HG03432 (cell line): Measurements from ENCODE around the gene OR1E1.
"Not testable (repeated sequence)": the region's sequence is repeated elsewhere in the genome, so short reads cannot be mapped to it uniquely, and the experiment has no call there.

Experiments
- ATAC-seq: cut with Tn5 transposase; IDR thresholded peaks from one replicate; pipeline ENCODE4 v1.9.1; 2021; ENCODE audit warnings: mild to moderate bottlenecking, moderate library complexity; ENCODE audit not compliant: unreplicated experiment

Gene OR1E1, protein sequence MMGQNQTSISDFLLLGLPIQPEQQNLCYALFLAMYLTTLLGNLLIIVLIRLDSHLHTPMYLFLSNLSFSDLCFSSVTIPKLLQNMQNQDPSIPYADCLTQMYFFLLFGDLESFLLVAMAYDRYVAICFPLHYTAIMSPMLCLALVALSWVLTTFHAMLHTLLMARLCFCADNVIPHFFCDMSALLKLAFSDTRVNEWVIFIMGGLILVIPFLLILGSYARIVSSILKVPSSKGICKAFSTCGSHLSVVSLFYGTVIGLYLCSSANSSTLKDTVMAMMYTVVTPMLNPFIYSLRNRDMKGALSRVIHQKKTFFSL

DNA sequence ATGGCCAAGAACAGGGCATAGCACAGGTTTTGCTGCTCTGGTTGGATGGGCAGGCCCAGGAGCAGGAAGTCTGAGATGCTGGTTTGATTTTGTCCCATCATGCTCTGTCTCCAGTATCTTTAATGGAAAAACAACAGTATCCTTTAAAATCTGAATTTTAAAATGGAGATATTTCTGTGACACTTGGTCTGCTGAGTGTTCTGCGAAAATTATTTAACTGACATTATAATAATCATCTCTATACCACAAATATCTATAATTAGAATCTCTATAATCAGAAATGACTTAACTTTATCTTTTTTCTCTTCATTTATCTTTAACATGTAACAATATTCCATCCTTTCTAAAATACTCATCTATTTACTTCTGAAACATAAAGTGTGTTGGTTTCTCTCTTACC is at the start of gene OR1E1:
TSS of gene OR1E1 (minus strand) at position 101 of the 400 bp plus-strand sequence. CDS start at position 101, 0 bp downstream.
- ATAC-seq: no peak

DNA sequence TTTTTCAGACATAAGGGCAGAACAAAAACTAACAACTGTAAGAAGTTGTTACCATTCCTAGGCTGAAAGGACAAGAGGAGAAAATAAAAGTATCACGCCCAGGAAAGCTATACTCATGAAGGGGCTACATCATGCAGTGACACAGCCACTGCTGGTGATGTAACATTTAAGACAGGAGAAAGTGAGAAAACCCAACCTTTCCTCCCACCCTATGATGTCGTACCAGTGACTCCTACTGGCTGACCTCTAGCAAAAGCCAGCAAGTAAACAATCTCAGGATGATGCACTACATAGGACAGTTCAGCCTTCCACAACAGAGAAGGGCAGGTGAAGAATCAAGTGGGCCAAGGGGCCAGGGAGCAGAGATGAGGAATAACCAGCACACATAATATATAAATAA is 49.4 kb upstream of the OR1E1 start:
- ATAC-seq: no peak

DNA sequence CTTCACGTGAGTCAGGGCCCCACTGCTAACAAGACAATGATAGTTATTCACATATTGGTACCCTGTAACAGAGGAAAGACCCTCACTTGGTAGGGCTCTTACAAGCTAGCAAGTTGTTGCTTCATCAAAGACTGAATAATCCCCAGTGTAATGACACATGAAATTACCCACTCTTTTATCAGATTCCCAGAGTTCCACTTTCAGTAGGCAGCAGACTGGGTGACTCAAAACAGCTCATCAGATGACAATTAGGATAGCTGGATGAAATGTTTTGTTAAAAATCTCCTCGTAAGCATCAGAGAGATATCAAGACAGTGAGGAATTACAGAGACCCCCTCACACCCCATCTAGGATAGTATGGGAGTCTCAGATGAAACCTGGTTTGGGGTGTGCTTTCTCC is 42.2 kb upstream of the OR1E1 start:
- ATAC-seq: no peak

DNA sequence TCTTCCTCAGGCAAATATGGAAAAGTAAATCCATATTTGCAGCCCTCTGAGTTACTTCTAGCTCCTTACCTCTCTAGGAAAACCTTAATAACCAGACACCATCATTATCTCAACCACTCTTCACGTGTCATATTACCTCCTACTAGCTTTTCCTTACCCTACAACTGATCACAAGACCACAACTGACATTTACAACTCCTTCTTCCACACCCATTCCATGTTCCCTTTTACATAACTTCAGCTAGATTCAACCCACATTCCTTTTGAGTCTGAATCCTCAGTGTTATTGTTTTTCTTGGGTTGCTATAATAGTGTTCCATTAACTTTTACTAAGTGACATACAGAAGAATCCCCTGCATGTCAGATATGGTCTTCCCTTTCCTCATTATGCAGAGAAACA is 40.2 kb upstream of the OR1E1 start:
- no peak for ATAC-seq

DNA sequence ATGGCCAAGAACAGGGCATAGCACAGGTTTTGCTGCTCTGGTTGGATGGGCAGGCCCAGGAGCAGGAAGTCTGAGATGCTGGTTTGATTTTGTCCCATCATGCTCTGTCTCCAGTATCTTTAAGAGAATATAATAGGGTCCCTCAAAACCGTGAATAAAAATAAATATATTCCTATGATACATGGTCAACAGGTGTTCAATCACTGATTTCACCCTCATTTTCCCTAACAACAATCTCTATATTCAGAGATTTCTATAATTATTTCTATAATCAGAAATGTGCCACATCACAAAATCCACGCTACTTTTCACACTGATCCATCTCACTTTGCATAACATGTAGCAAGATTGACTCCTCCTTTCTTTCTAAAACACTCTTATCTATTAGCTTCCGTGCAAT is 35.5 kb upstream of the OR1E1 start, which contains the start of gene OR1E2:
TSS of gene OR1E2 (minus strand) at position 101 of the 400 bp plus-strand sequence. CDS start at position 101, 0 bp downstream.
- no peak for ATAC-seq

DNA sequence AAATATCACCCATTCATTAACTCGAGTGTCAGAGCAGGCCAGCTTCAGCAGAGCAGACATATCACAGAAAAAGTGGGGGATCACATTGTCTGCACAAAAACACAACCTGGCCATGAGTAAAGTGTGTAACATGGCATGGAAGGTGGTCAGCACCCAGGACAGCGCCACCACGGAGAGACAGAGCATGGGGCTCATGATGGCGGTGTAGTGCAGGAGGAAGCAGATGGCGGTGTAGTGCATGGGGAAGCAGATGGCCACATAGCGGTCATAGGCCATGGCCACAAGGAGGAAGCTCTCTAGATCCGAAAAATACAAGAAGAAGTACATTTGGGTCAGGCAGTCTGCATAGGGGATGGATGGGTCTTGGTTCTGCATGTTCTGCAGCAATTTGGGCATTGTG is 35.0 kb upstream of the OR1E1 start:
- not testable (repeated sequence) for ATAC-seq

DNA sequence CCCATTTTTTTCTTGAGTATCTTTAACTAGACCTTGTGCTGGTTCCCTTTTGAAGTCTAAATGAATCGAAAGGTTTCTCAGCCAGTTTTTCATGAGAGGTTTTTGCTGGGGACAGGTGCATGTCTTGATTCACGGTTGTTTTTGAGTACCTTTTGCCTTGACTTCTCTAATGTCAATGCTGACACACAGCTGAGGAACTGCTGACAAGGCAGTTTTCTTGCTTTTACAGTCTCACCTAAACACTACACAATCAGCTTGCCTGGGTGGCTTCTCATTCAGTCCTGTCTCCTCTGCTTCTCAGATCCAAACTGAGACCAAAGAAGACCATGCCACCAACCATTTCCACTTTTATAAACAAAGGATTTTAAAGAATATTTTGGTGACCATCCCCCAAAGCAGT is 20.0 kb upstream of the OR1E1 start:
- no peak for ATAC-seq

DNA sequence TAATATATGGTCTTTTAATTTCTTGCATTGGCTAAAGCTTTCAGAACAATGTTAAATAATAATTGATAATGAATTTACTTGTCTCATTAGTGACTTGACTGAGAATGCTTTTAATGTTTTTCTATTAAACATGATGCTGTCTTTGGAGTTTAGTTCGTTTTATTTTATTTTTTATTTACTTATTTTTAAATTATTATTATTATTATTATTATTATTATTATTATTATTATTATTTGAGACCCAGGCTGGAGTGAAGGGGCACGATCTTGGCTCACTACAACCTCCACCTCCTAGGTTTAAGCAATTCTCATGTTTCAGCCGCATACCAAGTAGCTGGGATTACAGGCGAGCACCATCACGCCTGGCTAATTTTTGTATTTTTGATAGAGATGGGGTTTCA is 17.4 kb upstream of the OR1E1 start:
- ATAC-seq: no peak

DNA sequence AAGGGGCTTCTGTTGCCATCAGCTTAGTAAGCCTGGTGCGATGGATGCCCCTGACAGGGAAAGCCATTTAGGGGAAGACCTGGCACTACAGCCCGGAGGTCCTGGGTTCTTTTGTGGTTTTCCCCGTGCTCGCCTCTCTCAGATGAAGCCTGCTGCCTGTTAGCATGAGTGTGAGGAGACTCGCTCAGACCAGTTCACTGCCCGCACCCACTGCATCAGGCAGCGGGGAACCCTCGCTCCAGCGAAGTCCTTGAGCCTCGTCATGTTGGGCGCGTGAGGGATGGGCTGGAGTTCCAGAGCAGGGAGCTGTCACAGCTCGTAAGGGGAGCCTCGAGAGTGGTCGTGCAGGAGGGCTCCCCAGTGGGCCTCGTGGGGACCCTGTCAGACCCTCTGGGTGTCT is 14.0 kb upstream of the OR1E1 start:
- ATAC-seq: not testable (repeated sequence)

DNA sequence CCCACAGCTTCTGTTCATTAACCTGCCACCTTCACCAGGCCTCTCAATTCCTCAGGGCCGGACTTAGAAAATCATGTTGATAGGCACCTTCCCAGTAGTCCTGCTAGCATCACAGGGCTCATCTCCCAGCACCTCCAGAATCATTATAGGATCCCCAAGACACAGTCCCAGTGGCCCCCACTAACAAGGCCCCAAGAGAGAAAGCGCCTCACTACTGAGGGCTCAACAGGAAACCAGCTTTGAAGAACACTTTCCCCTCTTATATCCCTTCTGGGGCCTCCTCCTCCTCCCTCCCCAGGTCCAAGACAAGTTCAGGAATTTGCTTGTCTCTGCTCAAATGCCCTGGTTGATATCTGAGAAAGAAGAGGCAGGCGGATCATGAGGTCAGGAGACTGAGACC is 12.9 kb upstream of the OR1E1 start, which contains the start of gene OR3A3:
TSS of gene OR3A3 (plus strand) at position 301 of the 400 bp plus-strand sequence.
- no peak for ATAC-seq

DNA sequence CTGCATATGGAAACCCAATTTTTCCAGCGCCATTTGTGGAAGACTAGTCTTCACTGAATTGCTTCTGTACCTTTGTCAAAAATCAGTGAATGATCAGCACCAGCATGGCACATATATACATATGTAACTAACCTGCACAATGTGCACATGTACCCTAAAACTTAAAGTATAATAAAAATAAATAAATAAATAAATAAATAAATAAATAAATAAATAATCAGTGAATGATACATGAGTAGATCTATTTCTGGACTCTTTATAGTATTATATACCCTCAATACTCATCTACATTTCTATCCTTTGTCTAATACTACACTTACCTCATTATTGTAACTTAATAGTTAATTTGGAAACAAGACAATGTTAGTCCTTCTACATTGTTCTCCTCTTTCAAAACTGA is 5.6 kb upstream of the OR1E1 start:
- ATAC-seq: not testable (repeated sequence)

DNA sequence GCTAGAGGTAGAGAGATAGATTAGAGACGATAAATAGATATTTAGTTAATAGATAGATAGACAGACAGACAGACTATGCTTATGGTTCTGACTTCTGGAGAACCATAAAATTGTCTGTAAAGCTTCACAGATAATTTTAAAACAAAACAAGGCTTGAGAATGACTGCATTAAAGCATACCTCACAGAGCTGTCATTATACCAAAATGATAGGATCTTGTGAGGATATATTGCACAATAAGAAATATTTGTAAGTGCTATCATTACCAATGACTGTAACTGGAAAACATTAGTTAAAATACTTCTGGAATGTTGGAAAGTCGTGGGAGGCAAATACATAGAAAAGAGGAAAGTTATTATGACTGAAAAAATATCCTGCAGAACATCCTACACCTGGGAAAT is 3.6 kb upstream of the OR1E1 start:
- ATAC-seq: no peak

DNA sequence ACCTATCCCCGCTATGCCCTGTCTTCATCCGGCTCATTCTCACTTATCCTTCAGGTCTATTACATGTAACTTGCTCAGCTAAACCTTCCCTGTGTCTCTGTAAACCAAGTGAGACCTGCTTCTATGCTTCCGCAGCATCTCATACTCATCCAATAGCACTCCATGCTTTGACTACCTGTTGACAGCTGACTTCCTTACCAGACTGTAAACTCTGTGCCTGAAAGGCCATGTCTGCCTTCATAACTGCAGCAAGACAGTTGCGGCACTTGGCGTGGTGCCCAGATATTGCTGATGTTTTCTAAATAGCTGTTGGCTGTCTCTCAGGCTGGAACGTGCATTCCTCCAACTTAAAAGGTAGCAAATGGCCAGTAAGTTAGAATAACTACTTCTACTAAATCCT is 1.8 kb upstream of the OR1E1 start:
- no peak for ATAC-seq

DNA sequence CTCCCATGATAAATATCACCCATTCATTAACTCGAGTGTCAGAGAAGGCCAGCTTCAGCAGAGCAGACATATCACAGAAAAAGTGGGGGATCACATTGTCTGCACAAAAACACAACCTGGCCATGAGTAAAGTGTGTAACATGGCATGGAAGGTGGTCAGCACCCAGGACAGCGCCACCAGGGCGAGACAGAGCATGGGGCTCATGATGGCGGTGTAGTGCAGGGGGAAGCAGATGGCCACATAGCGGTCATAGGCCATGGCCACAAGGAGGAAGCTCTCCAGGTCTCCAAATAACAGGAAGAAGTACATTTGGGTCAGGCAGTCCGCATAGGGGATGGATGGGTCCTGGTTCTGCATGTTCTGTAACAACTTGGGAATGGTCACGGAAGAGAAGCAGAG is 409 bp downstream of the OR1E1 start:
- ATAC-seq: not testable (repeated sequence)

DNA sequence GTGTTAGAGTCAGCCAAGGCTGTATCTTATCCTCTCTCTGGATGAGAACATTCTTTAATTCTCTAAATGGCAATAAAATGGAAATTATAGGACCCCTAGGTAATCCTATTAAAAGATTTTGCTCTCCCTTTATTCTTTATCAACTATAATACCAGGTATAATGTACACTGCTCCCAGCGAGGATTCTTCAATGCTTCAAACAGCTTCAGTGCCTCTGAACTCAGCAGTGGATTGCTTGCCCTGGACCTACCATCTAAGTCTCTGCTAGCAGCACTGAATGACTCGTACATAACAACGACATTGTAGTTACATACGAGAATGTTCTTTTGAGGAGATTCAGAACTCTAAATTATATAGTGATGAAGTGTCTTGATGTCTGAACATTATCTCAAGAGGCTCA is 8.4 kb downstream of the OR1E1 start:
- no peak for ATAC-seq

DNA sequence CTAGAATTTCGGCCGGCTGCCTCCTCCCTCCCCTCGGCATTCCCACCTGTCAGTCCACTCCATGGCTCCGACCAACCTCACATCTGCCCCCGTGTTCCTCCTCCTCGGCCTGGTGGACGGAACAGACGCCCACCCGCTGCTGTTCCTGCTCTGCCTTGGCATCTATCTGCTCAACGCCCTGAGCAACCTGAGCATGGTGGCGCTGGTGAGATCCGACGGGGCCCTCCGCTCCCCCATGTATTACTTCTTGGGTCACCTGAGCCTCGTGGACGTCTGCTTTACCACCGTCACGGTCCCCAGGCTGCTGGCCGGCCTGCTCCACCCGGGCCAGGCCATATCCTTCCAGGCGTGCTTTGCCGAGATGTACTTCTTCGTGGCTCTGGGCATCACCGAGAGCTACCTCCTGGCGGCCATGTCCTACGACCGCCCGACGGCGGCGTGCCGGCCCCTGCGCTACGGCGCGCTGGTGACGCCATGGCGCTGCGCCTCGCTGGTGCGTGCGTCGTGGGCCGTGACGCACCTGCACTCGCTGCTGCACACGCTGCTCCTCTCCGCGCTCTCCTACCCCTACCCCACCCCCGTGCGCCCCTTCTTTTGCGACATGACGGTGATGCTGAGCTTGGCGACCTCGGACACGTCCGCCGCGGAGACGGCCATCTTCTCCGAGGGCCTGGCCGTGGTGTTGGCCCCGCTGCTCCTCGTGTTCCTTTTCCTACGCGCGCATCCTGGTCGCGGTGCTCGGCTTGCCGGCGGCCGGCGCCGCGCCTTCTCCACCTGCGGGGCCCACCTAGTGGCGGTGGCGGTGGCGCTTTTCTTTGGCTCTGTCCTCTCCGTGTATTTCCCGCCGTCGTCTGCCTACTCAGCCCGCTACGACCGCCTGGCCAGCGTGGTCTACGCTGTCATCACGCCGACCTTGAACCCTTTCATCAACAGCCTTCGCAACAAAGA is 12.1 kb downstream of the OR1E1 start, which contains the start of gene OR3A2:
TSS of gene OR3A2 (minus strand) at position 440 of the 948 bp plus-strand sequence.
- ATAC-seq: no peak

DNA sequence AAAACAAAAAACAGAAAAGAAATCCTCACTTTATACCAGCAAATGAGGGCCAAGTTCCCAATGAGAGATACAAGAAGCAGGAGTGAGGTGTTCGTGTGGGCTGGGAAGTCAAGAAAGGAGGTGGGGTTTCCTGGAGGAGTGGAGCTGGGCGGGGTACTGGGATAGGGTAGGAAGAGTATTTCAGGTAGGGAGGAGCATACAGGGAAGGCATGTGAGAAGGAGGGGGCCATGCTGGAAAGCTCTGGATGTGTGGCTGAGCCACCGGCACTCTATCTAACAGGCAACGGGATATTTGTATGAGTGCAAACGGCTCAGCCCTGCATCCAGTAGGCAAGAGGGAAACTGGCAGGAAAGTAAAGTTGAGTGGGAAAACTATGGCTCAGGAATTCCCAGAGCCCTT is 16.3 kb downstream of the OR1E1 start:
- no peak for ATAC-seq

DNA sequence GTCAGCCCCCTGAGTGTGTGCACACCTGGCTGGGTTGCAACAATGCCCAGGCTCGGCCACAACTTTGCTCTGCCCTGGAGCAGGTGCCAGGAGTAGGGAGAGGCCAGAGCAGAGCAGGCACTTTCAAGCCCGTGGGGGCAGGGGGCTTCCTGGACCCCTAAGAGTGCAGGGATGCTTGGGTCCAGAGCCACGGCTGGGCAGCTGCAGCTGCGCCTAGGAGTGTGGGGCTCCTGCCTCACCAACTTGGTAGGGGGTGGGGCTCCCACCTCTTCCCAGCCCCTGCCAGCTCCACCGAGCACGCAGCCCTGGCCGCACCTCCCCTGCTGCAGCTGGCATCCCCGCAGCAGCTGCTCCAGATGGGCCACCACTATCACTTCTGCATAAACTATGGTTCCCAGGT is 19.9 kb downstream of the OR1E1 start:
- no peak for ATAC-seq

DNA sequence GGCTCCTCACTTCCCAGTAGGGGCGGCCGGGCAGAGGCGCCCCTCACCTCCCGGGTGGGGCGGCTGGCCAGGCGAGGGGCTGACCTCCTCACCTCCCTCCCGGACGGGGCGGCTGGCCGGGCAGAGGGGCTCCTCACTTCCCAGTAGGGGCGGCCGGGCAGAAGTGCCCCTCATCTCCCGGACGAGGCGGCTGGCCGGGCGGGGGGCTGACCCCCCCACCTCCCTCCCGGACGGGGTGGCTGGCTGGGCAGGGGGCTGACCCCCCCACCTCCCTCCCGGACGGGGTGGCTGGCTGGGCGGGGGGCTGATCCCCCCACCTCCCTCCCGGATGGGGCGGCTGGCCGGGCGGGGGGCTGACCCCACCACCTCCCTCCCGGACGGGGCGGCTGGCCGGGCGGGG is 27.0 kb downstream of the OR1E1 start:
- ATAC-seq: not testable (repeated sequence)
